Osteoblast (primary cell): ENCODE results near the gene LMAN2L. TPM values are rescaled to one million over a fixed set of nuclear protein-coding genes. Genes with fewer than 3 reads are reported as not detected.

ENCODE experiments used
- DNase-seq: peaks from one replicate; pipeline ENCODE4 v3.0.0; 2011; ENCODE audit warnings: low spot score, mixed read lengths; ENCODE audit not compliant: insufficient read length; ENCODE audit errors: missing footprints
- H2AFZ ChIP-seq: 2 replicates; pipeline ENCODE4 v1.6.0; 2011; ENCODE audit warnings: mild to moderate bottlenecking, low read length
- H3K27ac ChIP-seq: 2 replicates; pipeline ENCODE4 v1.5.1; 2011; ENCODE audit warnings: mild to moderate bottlenecking, low read depth, low read length, moderate library complexity
- H3K27me3 ChIP-seq: 2 replicates; pipeline ENCODE4 v1.6.0; 2012; ENCODE audit warnings: mild to moderate bottlenecking, control low read depth, inconsistent platforms, low read length, moderate library complexity; ENCODE audit not compliant: insufficient read depth
- H3K36me3 ChIP-seq: 2 replicates; pipeline ENCODE4 v1.5.1; 2011; ENCODE audit warnings: mild to moderate bottlenecking, low read length, control low read depth, moderate library complexity; ENCODE audit not compliant: insufficient read depth
- H3K4me1 ChIP-seq: 2 replicates; pipeline ENCODE4 v1.5.1; 2011; ENCODE audit warnings: mild to moderate bottlenecking, low read length, control low read depth, moderate library complexity; ENCODE audit not compliant: insufficient read depth
- H3K4me2 ChIP-seq: 2 replicates; pipeline ENCODE4 v1.6.0; 2011; ENCODE audit warnings: mild to moderate bottlenecking, low read length; ENCODE audit not compliant: insufficient read depth
- H3K4me3 ChIP-seq: fragments of 200-600 bp; sonication (generic); 3 replicates; pipeline ENCODE4 v1.5.1; 2012; ENCODE audit warnings: mild to moderate bottlenecking, low read length, inconsistent platforms; ENCODE audit not compliant: insufficient read depth
- H3K79me2 ChIP-seq: 2 replicates; pipeline ENCODE4 v1.6.0; 2012; ENCODE audit warnings: mild to moderate bottlenecking, low read length, control low read depth, inconsistent platforms; ENCODE audit not compliant: insufficient read depth
- H3K9me3 ChIP-seq: 2 replicates; pipeline ENCODE4 v1.5.1; 2011; ENCODE audit warnings: low read depth, low read length, control low read depth
- H4K20me1 ChIP-seq: 2 replicates; pipeline ENCODE4 v1.6.0; 2012; ENCODE audit warnings: mild to moderate bottlenecking, low read length, control low read depth; ENCODE audit not compliant: insufficient read depth
- total RNA-seq: library from RNA; depleted of rRNA; stranded (reverse); fragments of >200 nt; gene quantifications from 2 replicates; pipeline ENCODE4 v1.2.3, GENCODE V29; 2012
- TF ChIP-seq, protein P1 (sequence below): IDR thresholded peaks from 2 replicates; pipeline ENCODE4 v1.5.1; 2011; ENCODE audit warnings: mild to moderate bottlenecking, low read depth, low read length, moderate library complexity; ENCODE audit errors: extremely low read depth

LMAN2L gene
- total RNA-seq, 1 donor, result 26.4 TPM

DNA sequence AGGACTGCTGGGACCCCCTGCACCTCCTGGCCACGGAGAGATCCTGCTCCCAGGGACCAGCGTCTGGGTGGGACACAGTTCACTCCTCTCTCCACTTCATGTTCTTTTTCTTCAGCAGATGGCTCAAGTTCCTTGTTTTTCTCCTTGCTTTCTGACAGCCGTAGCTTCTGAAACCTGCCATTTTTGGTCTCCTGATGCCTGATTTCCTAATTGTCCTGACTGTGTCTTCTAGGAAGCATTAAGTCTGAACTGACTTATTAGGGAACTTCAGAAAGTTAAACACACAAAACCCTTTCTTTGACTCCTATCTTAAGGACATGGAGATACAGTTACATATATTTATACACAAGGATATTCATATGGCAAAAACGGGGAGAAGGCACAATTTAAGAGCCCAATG, 43.5 kb upstream of the LMAN2L start:
- TF ChIP-seq, protein P1, sequence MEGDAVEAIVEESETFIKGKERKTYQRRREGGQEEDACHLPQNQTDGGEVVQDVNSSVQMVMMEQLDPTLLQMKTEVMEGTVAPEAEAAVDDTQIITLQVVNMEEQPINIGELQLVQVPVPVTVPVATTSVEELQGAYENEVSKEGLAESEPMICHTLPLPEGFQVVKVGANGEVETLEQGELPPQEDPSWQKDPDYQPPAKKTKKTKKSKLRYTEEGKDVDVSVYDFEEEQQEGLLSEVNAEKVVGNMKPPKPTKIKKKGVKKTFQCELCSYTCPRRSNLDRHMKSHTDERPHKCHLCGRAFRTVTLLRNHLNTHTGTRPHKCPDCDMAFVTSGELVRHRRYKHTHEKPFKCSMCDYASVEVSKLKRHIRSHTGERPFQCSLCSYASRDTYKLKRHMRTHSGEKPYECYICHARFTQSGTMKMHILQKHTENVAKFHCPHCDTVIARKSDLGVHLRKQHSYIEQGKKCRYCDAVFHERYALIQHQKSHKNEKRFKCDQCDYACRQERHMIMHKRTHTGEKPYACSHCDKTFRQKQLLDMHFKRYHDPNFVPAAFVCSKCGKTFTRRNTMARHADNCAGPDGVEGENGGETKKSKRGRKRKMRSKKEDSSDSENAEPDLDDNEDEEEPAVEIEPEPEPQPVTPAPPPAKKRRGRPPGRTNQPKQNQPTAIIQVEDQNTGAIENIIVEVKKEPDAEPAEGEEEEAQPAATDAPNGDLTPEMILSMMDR, result no peak

DNA sequence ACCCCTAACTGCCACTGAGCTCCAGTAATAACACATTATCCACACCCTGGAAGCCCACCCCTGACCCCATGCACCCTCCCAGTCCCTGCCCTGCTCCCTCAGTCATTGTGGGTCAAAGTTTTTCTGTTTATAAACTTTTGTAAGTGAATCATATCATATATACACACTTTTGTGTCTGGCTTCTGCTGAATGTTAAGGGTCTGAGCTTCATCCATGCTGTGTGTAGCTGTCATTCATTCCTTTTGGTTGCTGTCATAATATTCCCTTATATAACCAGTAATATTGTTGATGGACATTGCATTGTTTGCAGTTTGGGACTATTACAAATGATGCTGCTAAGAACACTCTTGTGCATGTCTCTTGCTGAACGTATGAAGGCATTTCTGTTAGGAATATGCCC, 35.3 kb upstream of the LMAN2L start:
- no peak overlapping the region for H3K4me3 ChIP-seq
- H3K4me2 ChIP-seq, result no peak overlapping the region
- H3K27ac ChIP-seq, result no peak overlapping the region

More for the DNA sequence above, 43.5 kb upstream of the LMAN2L start:
- Histone ChIP-seq H3K27me3 (no peaks in the 10 kb centered on the region), H3K36me3 (no peaks in the 10 kb centered on the region), H3K9me3 (no peaks in the 10 kb centered on the region), H4K20me1 (peaks cover 5% of the 10 kb centered on the region), H3K27ac (no peak overlapping the region), H3K4me2 (no peak overlapping the region), H3K4me1 (peaks cover 20% of the 10 kb centered on the region), H2AFZ (no peak overlapping the region), H3K79me2 (no peaks in the 10 kb centered on the region), H3K4me3 (no peak overlapping the region)
- DNase-seq, result no peak

DNA sequence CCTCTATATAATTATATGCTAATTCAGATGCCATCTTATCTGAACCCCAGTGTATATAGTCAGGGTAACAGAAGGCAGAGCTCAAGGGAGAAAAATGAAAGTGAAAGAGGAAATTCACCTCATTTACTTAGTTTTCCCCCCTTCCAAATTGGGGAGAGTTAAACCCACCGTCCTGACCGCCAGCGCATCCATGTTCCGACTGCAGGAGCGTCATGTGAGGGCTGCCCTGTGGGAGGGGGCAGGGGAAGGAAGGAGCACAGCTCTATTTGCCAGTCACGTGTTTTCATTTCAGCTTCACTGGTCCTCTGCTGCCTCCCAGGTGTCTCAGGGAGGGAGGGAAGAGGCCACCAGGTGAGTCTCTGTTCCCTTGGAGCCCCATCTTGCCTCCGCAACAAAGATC, 34.1 kb upstream of the LMAN2L start:
- Histone ChIP-seq H3K27ac (no peak overlapping the region), H3K4me1 (peaks cover 5% of the 10 kb centered on the region), H4K20me1 (peaks cover 3% of the 10 kb centered on the region), H3K4me2 (peak overlapping the region; percentile 69), H3K36me3 (no peaks in the 10 kb centered on the region), H3K27me3 (no peaks in the 10 kb centered on the region), H3K9me3 (no peaks in the 10 kb centered on the region), H3K79me2 (no peaks in the 10 kb centered on the region), H3K4me3 (peak overlapping the region; percentile 60), H2AFZ (peak overlapping the region; percentile 65)
- DNase-seq, result no peak
- TF ChIP-seq, protein P1, result no peak

More for the DNA sequence above, 35.3 kb upstream of the LMAN2L start:
- no peak for DNase-seq
- Histone ChIP-seq H3K9me3 (no peaks in the 10 kb centered on the region), H3K4me1 (peaks cover 5% of the 10 kb centered on the region), H3K36me3 (no peaks in the 10 kb centered on the region), H4K20me1 (peaks cover 3% of the 10 kb centered on the region), H2AFZ (no peak overlapping the region), H3K79me2 (no peaks in the 10 kb centered on the region), H3K27me3 (no peaks in the 10 kb centered on the region)
- TF ChIP-seq, protein P1, result no peak

DNA sequence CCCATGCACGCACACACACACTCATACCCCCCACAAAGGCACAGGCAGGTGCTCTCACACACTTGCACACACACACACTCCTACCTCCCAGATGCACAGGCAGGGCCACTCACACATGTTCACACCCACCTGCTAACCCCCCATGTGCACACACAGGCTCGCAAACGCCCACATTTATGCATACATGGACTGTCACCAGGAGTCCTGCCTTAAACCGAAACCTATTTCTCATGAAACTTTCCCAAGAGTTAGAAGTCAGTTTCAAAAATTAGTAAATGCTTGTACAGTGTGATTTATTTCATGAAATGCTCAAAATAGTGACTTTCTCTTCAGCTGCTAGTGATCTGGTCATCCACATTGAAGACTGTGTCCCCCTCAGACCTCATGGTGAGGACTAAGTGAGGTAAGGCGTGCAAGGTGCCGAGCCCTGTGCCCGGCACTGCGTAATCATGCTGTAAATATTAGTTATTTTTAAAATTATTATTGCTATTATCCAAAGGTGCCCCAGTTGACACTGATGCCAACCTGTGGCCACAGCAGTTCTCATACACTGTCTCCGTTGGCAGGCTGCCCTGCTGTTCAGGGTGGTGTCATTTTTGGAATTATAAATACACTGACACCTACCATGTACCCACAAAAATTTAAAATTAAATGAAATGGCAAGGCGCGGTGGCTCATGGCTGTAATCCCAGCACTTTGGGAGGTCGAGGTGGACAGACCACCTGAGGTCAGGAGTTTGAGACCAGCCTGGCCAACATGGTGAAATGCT, 33.2 kb upstream of the LMAN2L start:
- H3K4me2 ChIP-seq, result peak overlapping the region; percentile 4
- no peaks in the 10 kb centered on the region for H3K36me3 ChIP-seq
- peaks cover 3% of the 10 kb centered on the region for H4K20me1 ChIP-seq
- H2AFZ ChIP-seq, result no peak overlapping the region
- TF ChIP-seq, protein P1, result no peak
- peaks cover 5% of the 10 kb centered on the region for H3K4me1 ChIP-seq
- H3K79me2 ChIP-seq, result no peaks in the 10 kb centered on the region
- no peaks in the 10 kb centered on the region for H3K9me3 ChIP-seq
- DNase-seq, result no peak
- H3K4me3 ChIP-seq, result no peak overlapping the region
- H3K27me3 ChIP-seq, result no peaks in the 10 kb centered on the region
- no peak overlapping the region for H3K27ac ChIP-seq
